B cell (primary cell): ENCODE measurements around the gene NPHS1. TPM values are rescaled to one million over a fixed set of nuclear protein-coding genes. Genes with fewer than 3 reads are reported as not detected.

Source experiments
- ATAC-seq: fragments of 200-7000 bp; cut with Tn5 transposase; one replicate; pipeline ENCODE4 v1.10.0; 2021; ENCODE audit warnings: low read depth, mild to moderate bottlenecking, moderate number of reproducible peaks, moderate library complexity
- CTCF ChIA-PET: fragments of 350-600 bp; sonication (Branson Sonifier 250); formaldehyde crosslinking; loops from one replicate; lab custom pipeline; 2021; ENCODE audit warnings: antibody characterized with exemption, inconsistent platforms; lab: Charles Lee
- POLR2A ChIA-PET: fragments of 350-600 bp; sonication (Branson Sonifier 250); formaldehyde crosslinking; loops from one replicate; lab custom pipeline; 2021; ENCODE audit warnings: antibody characterized with exemption; lab: Charles Lee
- DNase-seq: peaks from one replicate; pipeline ENCODE4 v3.0.0; 2013
- H2AFZ ChIP-seq: 2 replicates; pipeline ENCODE4 v1.6.1; 2012; ENCODE audit warnings: mild to moderate bottlenecking, low read depth, low read length; ENCODE audit not compliant: insufficient read depth, poor library complexity, severe bottlenecking
- H3K27ac ChIP-seq, 2 donors: 1 replicate in 1 of 2; 2 replicates in 1 of 2; pipeline ENCODE4 v1.5.1; 2012 to 2013; ENCODE audit warnings: low read length in 2 of 2, mild to moderate bottlenecking in 2 of 2, moderate library complexity in 1 of 2
- H3K27me3 ChIP-seq, 4 experiments: fragments of 200-600 bp in 1 of 4; sonication (generic) in 1 of 4; replicated peaks in 1 of 4; 1 replicate in 2 of 4; 2 replicates in 2 of 4; pipeline versions ENCODE4 v1.6.1 to v1.7.0; 2013 to 2016; ENCODE audit warnings: low read length in 3 of 4, mild to moderate bottlenecking in 2 of 4, mixed read lengths in 1 of 4, moderate library complexity in 1 of 4; ENCODE audit not compliant: insufficient read depth in 4 of 4, control insufficient read depth in 3 of 4; ENCODE audit errors: control extremely low read depth in 1 of 4
- H3K36me3 ChIP-seq, 2 experiments: replicated peaks in 1 of 2; 1 replicate in 1 of 2; 2 replicates in 1 of 2; pipeline versions ENCODE4 v1.6.1 to v1.7.1; 2013; ENCODE audit warnings: low read length in 1 of 2; ENCODE audit not compliant: insufficient read depth in 2 of 2, control insufficient read depth in 1 of 2; ENCODE audit errors: control extremely low read depth in 1 of 2, extremely low read depth in 1 of 2
- H3K4me1 ChIP-seq, 2 donors: fragments of 200-600 bp in 1 of 2; sonication (generic) in 1 of 2; 1 replicate in 1 of 2; 2 replicates in 1 of 2; pipeline versions ENCODE4 v1.5.1 to v1.6.1; 2013 to 2017; ENCODE audit warnings: low read length in 2 of 2; ENCODE audit not compliant: control insufficient read depth in 2 of 2, insufficient read depth in 2 of 2
- H3K4me2 ChIP-seq: replicated peaks from 2 replicates; pipeline ENCODE3; 2012; ENCODE audit warnings: mild to moderate bottlenecking, low read depth, low read length; ENCODE audit not compliant: poor library complexity, severe bottlenecking
- H3K4me3 ChIP-seq, 5 experiments: fragments of 200-600 bp in 1 of 5; sonication (generic) in 1 of 5; 1 replicate in 3 of 5; 2 replicates in 2 of 5; pipeline versions ENCODE4 v1.5.1 to v1.7.0; 2011 to 2016; ENCODE audit warnings: low read length in 4 of 5, mild to moderate bottlenecking in 4 of 5, low read depth in 2 of 5, control low read depth in 1 of 5, moderate library complexity in 1 of 5; ENCODE audit not compliant: insufficient read depth in 1 of 5; ENCODE audit errors: control extremely low read depth in 1 of 5, extremely low read depth in 1 of 5
- H3K79me2 ChIP-seq: fragments of 200-600 bp; sonication (generic); one replicate; pipeline ENCODE4 v1.6.0; 2016; ENCODE audit warnings: low read length; ENCODE audit not compliant: control insufficient read depth, insufficient read depth
- H3K9ac ChIP-seq: fragments of 200-600 bp; sonication (generic); 2 replicates; pipeline ENCODE4 v1.6.1; 2017; ENCODE audit warnings: mild to moderate bottlenecking, low read length, moderate library complexity
- H3K9me3 ChIP-seq, 3 donors: one replicate each; pipeline versions ENCODE4 v1.6.1 to v1.7.1; 2013; ENCODE audit warnings: low read length in 2 of 3; ENCODE audit not compliant: control insufficient read depth in 2 of 3, insufficient read depth in 1 of 3; ENCODE audit errors: control extremely low read depth in 1 of 3
- H4K20me1 ChIP-seq: 2 replicates; pipeline ENCODE4 v1.6.0; 2012; ENCODE audit warnings: mild to moderate bottlenecking, low read length; ENCODE audit not compliant: insufficient read depth, control insufficient read depth, poor library complexity, severe bottlenecking
- H3K27ac Mint-ChIP-seq: one replicate; pipeline ENCODE4 v1.8.0; 2021; ENCODE audit warnings: mixed read lengths
- H3K27me3 Mint-ChIP-seq: one replicate; pipeline ENCODE4 v1.8.0; 2021; ENCODE audit warnings: mixed read lengths
- H3K4me1 Mint-ChIP-seq: one replicate; pipeline ENCODE4 v1.8.0; 2021; ENCODE audit warnings: mixed read lengths
- H3K4me3 Mint-ChIP-seq: one replicate; pipeline ENCODE4 v1.8.0; 2021; ENCODE audit warnings: mixed read lengths
- H3K9me3 Mint-ChIP-seq: one replicate; pipeline ENCODE4 v1.8.0; 2022; ENCODE audit warnings: mixed read lengths; ENCODE audit not compliant: insufficient read depth
- CTCF ChIP-seq: fragments of 200-600 bp; IDR thresholded peaks from one replicate; pipeline ENCODE4 v1.8.0; 2022; ENCODE audit warnings: antibody characterized with exemption, mild to moderate bottlenecking
- EZH2 ChIP-seq: IDR thresholded peaks from 2 replicates; pipeline ENCODE4 v1.6.1; 2012; ENCODE audit warnings: borderline replicate concordance, low read depth, mild to moderate bottlenecking, moderate library complexity, low read length; ENCODE audit not compliant: insufficient read depth, poor library complexity, severe bottlenecking
- WGBS: methylation state at CpG from one replicate; pipeline ENCODE4 v1.1.5; 2013; ENCODE audit warnings: missing lambda C conversion rate; ENCODE audit not compliant: insufficient coverage; 5-methylcytosine and 5-hydroxymethylcytosine counted together
- intact Hi-C: fragments of 100-400 bp; cut with micrococcal nuclease; formaldehyde crosslinking; loops from one replicate; pipeline ENCODE4 v1.10.0; 2022
- polyA plus RNA-seq: library from polyadenylated mRNA; depleted of rRNA; stranded (reverse); fragments of >200 nt; gene quantifications from 2 replicates; pipeline ENCODE4 v1.2.3, GENCODE V29; 2012
- total RNA-seq, 2 donors: library from RNA; stranded (reverse); fragments of 120-200 nt in 1 of 2; gene quantifications; 1 replicate in 1 of 2; 2 replicates in 1 of 2; pipeline versions ENCODE4 v1.2.3 to v1.2.4, GENCODE V29; 2013 to 2022

Gene NPHS1
- total and polyA plus RNA-seq, 2 donors (not counting 1 experiment from before 2014, with no cell fraction given), result not detected

- no peaks in the 10 kb centered on the region for H3K9me3 Mint-ChIP-seq
- Histone ChIP-seq H3K9me3 (peaks cover 0 to 24% (median 0%) of the 10 kb centered on the region in 3 donors), H3K4me3 (no peak overlapping the region), H3K9ac (no peak overlapping the region), H4K20me1 (no peaks in the 10 kb centered on the region), H3K79me2 (no peaks in the 10 kb centered on the region), H3K27ac (no peak overlapping the region), H3K27me3 (no peaks in the 10 kb centered on the region), H3K36me3 (no peaks in the 10 kb centered on the region), H3K4me1 (peaks cover 11% of the 10 kb centered on the region in 2 donors), H2AFZ (no peak overlapping the region), H3K4me2 (no peak overlapping the region)
- CTCF ChIA-PET, result no interaction called here
- 94% methylated on average over 18 of the region's 18 CpGs for WGBS
- ATAC-seq (no peak), DNase-seq (no peak)
- no peak overlapping the region for H3K4me3 Mint-ChIP-seq
- no peak for TF ChIP-seq CTCF
- no peak for TF ChIP-seq EZH2
- H3K4me1 Mint-ChIP-seq, result peaks cover 11% of the 10 kb centered on the region
- peaks cover 8% of the 10 kb centered on the region for H3K27me3 Mint-ChIP-seq
- H3K27ac Mint-ChIP-seq, result no peak overlapping the region
- intact Hi-C loops, result no loop called here
- POLR2A ChIA-PET, result no interaction called here
These were observed 45.7 kb downstream of the NPHS1 start for GRCh38 chr19:35806597-35806996.

GRCh38 chr19:35805526-35806102 lies 46.7 kb downstream of the NPHS1 start:
- peaks cover 11% of the 10 kb centered on the region for H3K4me1 Mint-ChIP-seq
- ChIA-PET POLR2A (no interaction called here), CTCF (interaction anchor here (0.5 kb wide), 1 partner anchor 746 kb away, joined by 3 read pairs; no protein-coding TSS in a partner anchor)
- DNase-seq (no peak), ATAC-seq (no peak)
- Histone ChIP-seq H3K36me3 (no peaks in the 10 kb centered on the region), H3K9me3 (peaks cover 0 to 24% (median 0%) of the 10 kb centered on the region in 3 donors), H2AFZ (no peak overlapping the region), H3K79me2 (no peaks in the 10 kb centered on the region), H3K27ac (no peak overlapping the region), H3K9ac (no peak overlapping the region), H3K4me3 (no peak overlapping the region), H3K27me3 (no peaks in the 10 kb centered on the region), H4K20me1 (no peaks in the 10 kb centered on the region), H3K4me1 (peaks cover 11% of the 10 kb centered on the region in 2 donors), H3K4me2 (no peak overlapping the region)
- 75% methylated on average over 5 of the region's 5 CpGs for WGBS
- H3K27me3 Mint-ChIP-seq, result peaks cover 4% of the 10 kb centered on the region
- TF ChIP-seq EZH2 (no peak), CTCF (no peak)
- no peaks in the 10 kb centered on the region for H3K9me3 Mint-ChIP-seq
- H3K27ac Mint-ChIP-seq, result no peak overlapping the region
- intact Hi-C loops, result no loop called here
- no peak overlapping the region for H3K4me3 Mint-ChIP-seq
